SK-MEL-5 (cell line): ENCODE results near the gene MARVELD3. TPM values are rescaled to one million over a fixed set of nuclear protein-coding genes. Genes with fewer than 3 reads are reported as not detected.
"Not testable (repeated sequence)": the region's sequence is repeated elsewhere in the genome, so short reads cannot be mapped to it uniquely, and the experiment has no call there.

Experiments used
- DNase-seq: peaks from one replicate; pipeline ENCODE4 v3.0.0-alpha.2; 2016; ENCODE audit warnings: low read depth, low spot score
- in situ Hi-C: cut with HindIII; loops from 2 replicates; pipeline ENCODE4 v1.10.0; 2016; ENCODE audit warnings: low sequenced_read_pairs, high pct_unique_total_duplicates, low pct_unique_long_range_greater_than_20kb
- total RNA-seq: library from RNA; depleted of rRNA; stranded (reverse); fragments of >200 nt; shearing (Covaris generic); gene quantifications from 2 replicates; pipeline ENCODE4 v1.2.3, GENCODE V29; 2014

The MARVELD3 gene
- total RNA-seq, 1 experiment from 2014 or later: 0.08 TPM

GRCh38 chr16:71649704-71650103 lies 23.7 kb downstream of the MARVELD3 start:
- DNase-seq: no peak
- in situ Hi-C loops: no loop called here

- no peak for DNase-seq
- in situ Hi-C loops: no loop called here
Measured at GRCh38 chr16:71658771-71659170, 32.8 kb downstream of the MARVELD3 start.

- no peak for DNase-seq
- in situ Hi-C loops: no loop called here
Measured at GRCh38 chr16:71659471-71659870, 33.5 kb downstream of the MARVELD3 start.

- DNase-seq: no peak
- in situ Hi-C loops: no loop called here
Measured at GRCh38 chr16:71666264-71666663, 40.3 kb downstream of the MARVELD3 start.

- in situ Hi-C loops: no loop called here
- no peak for DNase-seq
Measured at GRCh38 chr16:71666928-71667707, 41.1 kb downstream of the MARVELD3 start.

- in situ Hi-C loops: no loop called here
- DNase-seq: no peak
Measured at GRCh38 chr16:71669926-71670536, 44.0 kb downstream of the MARVELD3 start.

- DNase-seq: no peak
- in situ Hi-C loops: no loop called here
Measured at GRCh38 chr16:71670537-71670936, 44.6 kb downstream of the MARVELD3 start.

- no peak for DNase-seq
Measured at GRCh38 chr16:71671165-71671564, 45.2 kb downstream of the MARVELD3 start.

GRCh38 chr16:71672125-71672524 lies 46.1 kb downstream of the MARVELD3 start:
- DNase-seq: no peak
- in situ Hi-C loops: no loop called here

More at GRCh38 chr16:71671165-71671564, 45.2 kb downstream of the MARVELD3 start:
- in situ Hi-C loops: no loop called here

- in situ Hi-C loops: no loop called here
- DNase-seq: no peak
Measured at GRCh38 chr16:71672803-71673581, 47.0 kb downstream of the MARVELD3 start.

GRCh38 chr16:71673582-71673973 lies 47.6 kb downstream of the MARVELD3 start:
- in situ Hi-C loops: no loop called here
- DNase-seq: no peak

- no peak for DNase-seq
- in situ Hi-C loops: no loop called here
Measured at GRCh38 chr16:71674229-71674628, 48.2 kb downstream of the MARVELD3 start.

GRCh38 chr16:71675380-71675779 lies 49.4 kb downstream of the MARVELD3 start:
- in situ Hi-C loops: no loop called here
- no peak for DNase-seq

GRCh38 chr16:71676236-71676635 lies 50.3 kb downstream of the MARVELD3 start:
- in situ Hi-C loops: no loop called here
- DNase-seq: no peak

GRCh38 chr16:71681360-71681759 lies 55.4 kb downstream of the MARVELD3 start:
- no peak for DNase-seq
- in situ Hi-C loops: no loop called here

GRCh38 chr16:71684280-71684679 lies 58.3 kb downstream of the MARVELD3 start:
- in situ Hi-C loops: not testable (repeated sequence)

More at GRCh38 chr16:71684280-71684679, 58.3 kb downstream of the MARVELD3 start:
- DNase-seq: not testable (repeated sequence)
